MM.1S (cell line): Measurements from ENCODE around the gene KRR1.

ENCODE experiments used
- CTCF ChIP-seq: fragments of 300-600 bp; sonication (generic); IDR thresholded peaks from 2 replicates; pipeline ENCODE4 v1.5.1; 2016; ENCODE audit warnings: antibody characterized with exemption, low read length, mixed read lengths
- EZH2 ChIP-seq: fragments of 300-600 bp; sonication (generic); optimal IDR thresholded peaks from 2 replicates; pipeline ENCODE3; 2017; ENCODE audit warnings: low read depth, mild to moderate bottlenecking, antibody characterized with exemption, low read length, mixed read lengths

GRCh38 chr12:75542942-75543341, 31.5 kb upstream of the KRR1 start:
- TF ChIP-seq EZH2 (no peak), CTCF (no peak)
